ENCODE data around the gene EIF2D. TPM values are rescaled to one million over a fixed set of nuclear protein-coding genes. Genes with fewer than 3 reads are reported as not detected.

Gene EIF2D
- polyA plus RNA-seq, 2 donors: 34.1 to 34.3 TPM

DNA sequence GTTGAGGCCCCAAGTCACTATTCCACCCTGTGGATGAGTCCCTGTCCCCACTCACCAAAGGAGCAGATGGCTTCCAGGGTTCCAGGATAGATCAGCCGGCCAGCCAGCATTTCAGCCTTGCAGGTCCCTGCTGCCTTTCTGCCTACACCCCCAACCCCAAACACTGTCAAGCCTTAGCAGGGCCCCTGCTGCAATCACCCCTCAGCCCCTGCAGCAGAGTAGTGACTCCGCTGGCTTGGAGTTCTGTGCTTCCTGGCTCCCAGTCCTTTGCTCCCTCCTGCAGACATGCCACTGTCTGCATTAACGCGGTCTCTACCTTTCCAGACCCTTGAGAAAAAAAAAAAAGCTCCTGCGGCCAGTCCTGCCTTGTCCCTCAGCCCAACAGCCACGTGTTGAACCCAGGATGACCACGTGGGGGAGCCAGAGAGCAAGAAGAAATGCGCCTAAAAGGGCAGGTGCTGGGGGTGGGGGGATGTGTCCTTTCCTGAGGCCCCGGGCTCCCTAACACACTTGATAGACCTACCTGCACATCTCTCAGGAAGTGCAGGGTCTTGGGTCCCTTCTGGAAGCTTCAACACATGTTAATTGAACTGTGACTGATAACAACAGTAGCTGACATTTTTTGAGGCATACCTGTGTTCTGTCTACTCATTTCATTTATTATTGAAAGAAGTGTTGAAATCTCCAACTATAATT is 67.6 kb downstream of the EIF2D start:
- Histone ChIP-seq H3K27me3 (ENCODE audit: control insufficient read depth in 1 of 2, insufficient read depth in 2 of 2, low read length in 2 of 2) (no peaks in the 10 kb centered on the region), H3K4me1 (ENCODE audit: control insufficient read depth in 2 of 2, insufficient read depth in 2 of 2, low read length in 1 of 2) (peaks cover 2 to 8% of the 10 kb centered on the region in 2 donors), H3K27ac (ENCODE audit: low read depth in 2 of 2, low read length in 1 of 2) (peak overlapping the region in 1 of 2 donors; percentile 5), H3K9me3 (ENCODE audit: control insufficient read depth in 2 of 2, insufficient read depth in 1 of 2, low read depth in 1 of 2, low read length in 1 of 2) (no peaks in the 10 kb centered on the region), H3K4me3 (ENCODE audit: low read depth in 1 of 2, low read length in 2 of 2) (no peak overlapping the region), H3K36me3 (ENCODE audit: control insufficient read depth in 2 of 2, insufficient read depth in 2 of 2, low read length in 1 of 2) (peaks cover 0 to 4% of the 10 kb centered on the region in 2 donors)
- 14 to 16% methylated on average over 9 of the region's 9 CpGs for WGBS, 2 donors

Other genes with a start within 250 kb of the EIF2D start
- gene IKBKE, start 142.0 kb downstream of the EIF2D start, polyA plus RNA-seq: 1 to 10 TPM; 9.5 to 9.9 TPM
- gene RASSF5, start 104.9 kb downstream of the EIF2D start, polyA plus RNA-seq: 10 to 100 TPM; 22.2 to 27.3 TPM
- gene DYRK3, start 23.1 kb upstream of the EIF2D start, polyA plus RNA-seq: 1 to 10 TPM in 1 of 2 donors, under 1 TPM in 1; 0.77 to 1.3 TPM
- 10 to 100 TPM; 28.0 to 35.1 TPM for gene MAPKAPK2, start 72.4 kb upstream of the EIF2D start, polyA plus RNA-seq
- gene IL19, start 158.3 kb upstream of the EIF2D start, polyA plus RNA-seq: 1 to 10 TPM in 1 of 2 donors, under 1 TPM in 1; 0.22 to 1.4 TPM
- under 1 TPM; 0.12 to 0.51 TPM for gene IL10, start 160.0 kb upstream of the EIF2D start, polyA plus RNA-seq